NCI-H1436 treated with DMSO at 0.1 percent for 48 hours (cell line): ENCODE measurements around the gene PTPRT.

Experiments used
- DNase-seq: peaks from one replicate; lab custom pipeline; 2025; lab: John Stamatoyannopoulos, UW

PTPRT gene

GRCh38 chr20:42043921-42044320, 1145.8 kb downstream of the PTPRT start:
- no peak for DNase-seq

- DNase-seq, result no peak
Measured at GRCh38 chr20:42041000-42041565, 1148.6 kb downstream of the PTPRT start.

- no peak for DNase-seq
Measured at GRCh38 chr20:42027746-42028268, 1161.9 kb downstream of the PTPRT start.

- DNase-seq, result no peak
Measured at GRCh38 chr20:42026599-42026998, 1163.1 kb downstream of the PTPRT start.

GRCh38 chr20:42024653-42025052, 1165.1 kb downstream of the PTPRT start:
- no peak for DNase-seq
